ENCODE measurements around the gene C12orf42.

DNA sequence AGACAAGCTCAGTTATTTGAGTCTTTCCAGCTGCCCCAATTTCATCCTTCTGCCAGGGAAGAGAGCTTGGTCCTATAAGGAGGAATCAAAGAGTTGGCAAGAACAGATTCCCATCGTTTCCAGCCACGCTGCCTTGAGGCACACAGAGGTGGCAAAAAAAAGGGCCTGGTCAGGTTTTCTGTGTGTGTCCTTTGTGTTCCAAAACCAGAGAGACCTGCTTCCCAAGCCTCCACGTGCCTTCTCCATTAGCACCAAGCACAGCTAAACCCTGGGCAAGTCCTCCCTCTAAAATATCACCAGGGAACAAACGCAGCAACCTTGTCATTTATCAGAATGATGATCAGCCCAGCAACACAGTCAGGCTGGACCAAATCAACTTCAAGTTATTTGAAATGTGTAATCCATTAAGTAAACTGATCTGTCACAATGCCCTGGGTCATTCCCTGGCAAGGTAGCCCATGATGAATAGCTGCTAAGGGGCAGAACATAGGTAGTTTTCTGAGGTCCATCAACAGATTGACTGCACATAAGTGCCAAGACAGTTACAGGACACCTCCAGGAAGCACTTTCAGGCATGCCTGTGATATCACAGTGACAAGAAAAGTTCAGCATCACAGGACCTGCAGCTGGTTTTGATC is 28.6 kb upstream of the C12orf42 start:
- TF ChIP-seq, protein P1, sequence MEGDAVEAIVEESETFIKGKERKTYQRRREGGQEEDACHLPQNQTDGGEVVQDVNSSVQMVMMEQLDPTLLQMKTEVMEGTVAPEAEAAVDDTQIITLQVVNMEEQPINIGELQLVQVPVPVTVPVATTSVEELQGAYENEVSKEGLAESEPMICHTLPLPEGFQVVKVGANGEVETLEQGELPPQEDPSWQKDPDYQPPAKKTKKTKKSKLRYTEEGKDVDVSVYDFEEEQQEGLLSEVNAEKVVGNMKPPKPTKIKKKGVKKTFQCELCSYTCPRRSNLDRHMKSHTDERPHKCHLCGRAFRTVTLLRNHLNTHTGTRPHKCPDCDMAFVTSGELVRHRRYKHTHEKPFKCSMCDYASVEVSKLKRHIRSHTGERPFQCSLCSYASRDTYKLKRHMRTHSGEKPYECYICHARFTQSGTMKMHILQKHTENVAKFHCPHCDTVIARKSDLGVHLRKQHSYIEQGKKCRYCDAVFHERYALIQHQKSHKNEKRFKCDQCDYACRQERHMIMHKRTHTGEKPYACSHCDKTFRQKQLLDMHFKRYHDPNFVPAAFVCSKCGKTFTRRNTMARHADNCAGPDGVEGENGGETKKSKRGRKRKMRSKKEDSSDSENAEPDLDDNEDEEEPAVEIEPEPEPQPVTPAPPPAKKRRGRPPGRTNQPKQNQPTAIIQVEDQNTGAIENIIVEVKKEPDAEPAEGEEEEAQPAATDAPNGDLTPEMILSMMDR (IDR thresholded peaks at IDR 0.05; ENCODE audit: insufficient read depth, low read length, poor library complexity, severe bottlenecking): no peak
- no peak for TF ChIP-seq EZH2phosphoT487 (conservative IDR thresholded peaks at IDR 0.05; ENCODE audit: low read length)
